HCT116 (cell line): ENCODE data around the gene CAPZB. TPM values are rescaled to one million over a fixed set of nuclear protein-coding genes. Genes with fewer than 3 reads are reported as not detected.

ENCODE experiments used
- ATAC-seq: fragments of 200-7000 bp; cut with Tn5 transposase; 2 replicates; pipeline ENCODE4 v1.9.1; 2020; ENCODE audit warnings: mild to moderate bottlenecking, moderate library complexity
- BruUV-seq: library from RNA; stranded (reverse); fragments of 400-500 nt; replicated peaks from 2 replicates; lab custom pipeline; 2021; lab: Mats Ljungman, UMichigan
- CTCF ChIA-PET: fragments of 300-600 bp; sonication (Branson Sonifier 250); formaldehyde crosslinking; loops from one replicate; lab custom pipeline; 2021; ENCODE audit warnings: antibody characterized with exemption; lab: Charles Lee
- POLR2A ChIA-PET: fragments of 300-600, 350-600 bp; sonication (Branson Sonifier 250); formaldehyde crosslinking; loops from one replicate; lab custom pipeline; 2021; ENCODE audit warnings: antibody characterized with exemption; lab: Charles Lee
- RAD21 ChIA-PET, 2 experiments: fragments of 300-600 bp; sonication (Branson Sonifier 250); formaldehyde crosslinking; loops; one replicate each; lab custom pipeline; 2023; ENCODE audit warnings: low total read pairs in 2 of 2; ENCODE audit not compliant: uncharacterized antibody in 2 of 2, unreplicated experiment in 2 of 2, low non-redundant PET in 1 of 2; lab: Charles Lee
- DNase-seq: peaks from one replicate; pipeline ENCODE4 v3.0.0-alpha.2; 2010; ENCODE audit warnings: low read depth, low spot score
- H2AFZ ChIP-seq: fragments of 200-600 bp; shearing (Covaris generic), sonication (generic); 2 replicates; pipeline ENCODE4 v1.6.1; 2017; ENCODE audit warnings: low read depth, mixed run types, mixed read lengths, antibody characterized with exemption, low read length; ENCODE audit not compliant: poor library complexity, severe bottlenecking
- H3K27ac ChIP-seq: 2 replicates; pipeline ENCODE4 v1.5.1; 2012; ENCODE audit warnings: low read depth, low read length
- H3K27me3 ChIP-seq: fragments of 200-600 bp; sonication (generic); 2 replicates; pipeline ENCODE4 v1.6.1; 2016; ENCODE audit warnings: mixed run types, low read length, mixed read lengths; ENCODE audit not compliant: insufficient read depth
- H3K36me3 ChIP-seq, 2 experiments: fragments of 200-500 bp in 1 of 2; fragments of 200-600 bp in 1 of 2; sonication (Bioruptor generic) in 1 of 2; sonication (generic) in 1 of 2; 2 replicates each; pipeline versions ENCODE4 v1.5.1 to v1.6.1; 2014 to 2016; ENCODE audit warnings: low read length in 2 of 2, inconsistent platforms in 1 of 2, mixed read lengths in 1 of 2, mixed run types in 1 of 2; ENCODE audit not compliant: insufficient read depth in 2 of 2, control insufficient read depth in 1 of 2
- H3K4me1 ChIP-seq, 2 experiments: fragments of 200-600 bp in 1 of 2; sonication (generic) in 1 of 2; 2 replicates each; pipeline versions ENCODE4 v1.5.1 to v1.6.1; 2012 to 2017; ENCODE audit warnings: low read length in 2 of 2, inconsistent platforms in 1 of 2, mild to moderate bottlenecking in 1 of 2, mixed read lengths in 1 of 2, mixed run types in 1 of 2, moderate library complexity in 1 of 2; ENCODE audit not compliant: insufficient read depth in 2 of 2, control insufficient read depth in 1 of 2
- H3K4me2 ChIP-seq: fragments of 200-600 bp; sonication (generic); 2 replicates; pipeline ENCODE4 v1.6.1; 2017; ENCODE audit warnings: mixed run types, low read length, mixed read lengths
- H3K4me3 ChIP-seq, 2 experiments: fragments of 200-600 bp in 1 of 2; sonication (generic) in 1 of 2; replicated peaks in 1 of 2; 2 replicates each; pipeline ENCODE4 v1.5.1; 2011 to 2016; ENCODE audit warnings: low read length in 2 of 2, control low read depth in 1 of 2, low read depth in 1 of 2, mild to moderate bottlenecking in 1 of 2, mixed read lengths in 1 of 2, mixed run types in 1 of 2
- H3K79me2 ChIP-seq: fragments of 200-600 bp; sonication (generic); 2 replicates; pipeline ENCODE4 v1.6.1; 2017; ENCODE audit warnings: mild to moderate bottlenecking, mixed run types, low read length, moderate library complexity, mixed read lengths; ENCODE audit not compliant: insufficient read depth
- H3K9ac ChIP-seq: fragments of 200-600 bp; sonication (generic); 2 replicates; pipeline ENCODE4 v1.6.1; 2016; ENCODE audit warnings: low read length, mixed read lengths
- H3K9me2 ChIP-seq: fragments of 200-600 bp; sonication (generic), shearing (Covaris generic); 2 replicates; pipeline ENCODE4 v1.6.1; 2017; ENCODE audit warnings: mixed run types, mild to moderate bottlenecking, moderate library complexity; ENCODE audit not compliant: insufficient read depth
- H3K9me3 ChIP-seq, 2 experiments: fragments of 200-500 bp in 1 of 2; fragments of 200-600 bp in 1 of 2; sonication (Bioruptor generic) in 1 of 2; sonication (generic) in 1 of 2; 2 replicates each; pipeline ENCODE4 v1.6.1; 2014 to 2017; ENCODE audit warnings: low read length in 2 of 2, mixed read lengths in 2 of 2, inconsistent platforms in 1 of 2, low read depth in 1 of 2, mild to moderate bottlenecking in 1 of 2, mixed run types in 1 of 2, moderate library complexity in 1 of 2; ENCODE audit not compliant: control insufficient read depth in 1 of 2, insufficient read depth in 1 of 2
- H4K20me1 ChIP-seq: fragments of 200-600 bp; sonication (generic), shearing (Covaris generic); 2 replicates; pipeline ENCODE4 v1.6.1; 2017; ENCODE audit warnings: mixed run types, mild to moderate bottlenecking, moderate library complexity; ENCODE audit not compliant: insufficient read depth
- CTCF ChIP-seq, 3 experiments: fragments of 200-600 bp in 1 of 3; sonication (generic) in 1 of 3; IDR thresholded peaks in 2 of 3; conservative IDR thresholded peaks in 1 of 3; 2 replicates each; pipeline ENCODE4 v1.5.1; 2012 to 2017; ENCODE audit warnings: low read depth in 2 of 3, low read length in 2 of 3, antibody characterized with exemption in 1 of 3, borderline replicate concordance in 1 of 3, control low read depth in 1 of 3, mild to moderate bottlenecking in 1 of 3, mixed read lengths in 1 of 3, mixed run types in 1 of 3, moderate library complexity in 1 of 3; ENCODE audit not compliant: insufficient read depth in 1 of 3
- ELF1 ChIP-seq: IDR thresholded peaks from 2 replicates; pipeline ENCODE4 v1.6.1; 2012; ENCODE audit warnings: low read depth, borderline replicate concordance
- EZH2 ChIP-seq: fragments of 200-600 bp; sonication (generic); IDR thresholded peaks from 2 replicates; pipeline ENCODE4 v1.6.1; 2017; ENCODE audit warnings: antibody characterized with exemption, mixed run types
- FOSL1 ChIP-seq: IDR thresholded peaks from 2 replicates; pipeline ENCODE4 v1.6.1; 2012; ENCODE audit warnings: low read depth
- ZBTB33 ChIP-seq: IDR thresholded peaks from 2 replicates; pipeline ENCODE4 v1.6.1; 2011; ENCODE audit warnings: mild to moderate bottlenecking, low read length, moderate library complexity; ENCODE audit not compliant: insufficient replicate concordance; ENCODE audit errors: extremely low read depth
- intact Hi-C: fragments of 100-400 bp; cut with micrococcal nuclease; formaldehyde crosslinking; loops from 2 replicates; pipeline ENCODE4 v1.10.0; 2022
- total RNA-seq: library from RNA; stranded (reverse); gene quantifications from one replicate; pipeline ENCODE4 v1.2.1, GENCODE V29; 2021; ENCODE audit not compliant: unreplicated experiment

The CAPZB gene
- total RNA-seq, 1 experiment from 2014 or later, result 203 TPM

GRCh38 chr1:19388980-19389379 lies 96.4 kb downstream of the CAPZB start:
- BruUV-seq, result no TSS peak
- intact Hi-C loops, result no loop called here
- ChIA-PET CTCF (interaction anchor here (1.1 kb wide), 1 partner anchor 265 kb away, joined by 3 read pairs; no protein-coding TSS in a partner anchor), RAD21 (no interaction called here), POLR2A (no interaction called here)
- no peak overlapping the region for H3K9ac ChIP-seq
- H4K20me1 ChIP-seq, result no peaks in the 10 kb centered on the region
- H3K9me3 ChIP-seq, result no peaks in the 10 kb centered on the region
- no peaks in the 10 kb centered on the region; a peak in 1 of 4 replicates for H3K4me1 ChIP-seq
- no peaks in the 10 kb centered on the region for H3K36me3 ChIP-seq
- no peak overlapping the region for H3K4me3 ChIP-seq
- no peak overlapping the region for H2AFZ ChIP-seq
- no peaks in the 10 kb centered on the region for H3K27me3 ChIP-seq
- H3K9me2 ChIP-seq, result no peaks in the 10 kb centered on the region
- H3K79me2 ChIP-seq, result peaks cover 65% of the 10 kb centered on the region
- no peak overlapping the region for H3K4me2 ChIP-seq
- H3K27ac ChIP-seq, result no peak overlapping the region
- DNase-seq (no peak), ATAC-seq (no peak)
- TF ChIP-seq ZBTB33 (no peak), ELF1 (no peak), EZH2 (no peak), CTCF (IDR thresholded peaks at IDR 0.05 in 2 of 3, conservative IDR thresholded peaks at IDR 0.05 in 1 of 3; ENCODE audit: borderline replicate concordance in 1 of 3, insufficient read depth in 1 of 3, low read depth in 2 of 3, low read length in 2 of 3) (no peak), FOSL1 (no peak)
